Measurements from ENCODE around the gene SORT1. TPM values are rescaled to one million over a fixed set of nuclear protein-coding genes. Genes with fewer than 3 reads are reported as not detected.
A peak's percentile ranks its signal among the peaks of the same experiment; 100 is the strongest.

The SORT1 gene
- total and polyA plus RNA-seq, 2 of the 13 experiments (the other 11 are each of a cell fraction or from before 2014, with no cell fraction given) = 32.4 to 93.0 TPM

GRCh38 chr1:109277434-109278204 lies 120.1 kb downstream of the SORT1 start (continued):
- TF ChIP-seq ZNF83 (CRISPR knock-in tag; IDR thresholded peaks at IDR 0.05; ENCODE audit: borderline replicate concordance) (no peak), ZNF652 (CRISPR knock-in tag; IDR thresholded peaks at IDR 0.05; ENCODE audit: borderline replicate concordance, low read depth) (peak; percentile 38; the same call in 1 of the 2 replicates), REL (CRISPR knock-in tag; conservative IDR thresholded peaks at IDR 0.05) (no peak), IRF1 (CRISPR knock-in tag; IDR thresholded peaks at IDR 0.05; ENCODE audit: low read depth) (no peak), SAP130 (CRISPR knock-in tag; IDR thresholded peaks at IDR 0.05; ENCODE audit: low read depth) (peak; percentile 74), FOSL2 (CRISPR knock-in tag; IDR thresholded peaks at IDR 0.05) (peak; percentile 54; the same call in 1 of the 2 replicates), EP300 (IDR thresholded peaks at IDR 0.05; ENCODE audit: low read depth in 2 of 2, low read length in 2 of 2) (peak in 1 of 2 experiments; percentile 30; a peak in 1 of 4 replicates), EP300 (CRISPR knock-in tag; IDR thresholded peaks at IDR 0.05; ENCODE audit: borderline replicate concordance) (no peak), ZSCAN29 (CRISPR knock-in tag; conservative IDR thresholded peaks at IDR 0.05) (no peak), CENPT (CRISPR knock-in tag; IDR thresholded peaks at IDR 0.05; ENCODE audit: low read depth) (no peak), ZNF597 (CRISPR knock-in tag; IDR thresholded peaks at IDR 0.05) (no peak), ZMYM3 (CRISPR knock-in tag; IDR thresholded peaks at IDR 0.05) (no peak), ZNF543 (CRISPR knock-in tag; IDR thresholded peaks at IDR 0.05) (no peak), CBX1 (IDR thresholded peaks at IDR 0.05; ENCODE audit: low read depth) (peak; percentile 65), E2F5 (CRISPR knock-in tag; conservative IDR thresholded peaks at IDR 0.05) (no peak), ZNF574 (CRISPR knock-in tag; IDR thresholded peaks at IDR 0.05) (peak; percentile 86), PBX3 (CRISPR knock-in tag; IDR thresholded peaks at IDR 0.05; ENCODE audit: borderline replicate concordance) (no peak), ZNF205 (CRISPR knock-in tag; IDR thresholded peaks at IDR 0.05) (0 out of 2 replicates have a peak, but pooled peaks have one; percentile 27), PAWR (CRISPR knock-in tag; IDR thresholded peaks at IDR 0.05; ENCODE audit: borderline replicate concordance) (no peak), ATF4 (CRISPR knock-in tag; IDR thresholded peaks at IDR 0.05) (no peak), KDM6A (CRISPR knock-in tag; IDR thresholded peaks at IDR 0.05; ENCODE audit: low read depth) (no peak), ARNTL (CRISPR knock-in tag; IDR thresholded peaks at IDR 0.05) (no peak)
